CD4-positive, alpha-beta T cell treated with Interleukin-4 for 1 hour (primary cell): ENCODE data around the gene CCNI.
"Not testable (repeated sequence)": the region's sequence is repeated elsewhere in the genome, so short reads cannot be mapped to it uniquely, and the experiment has no call there.

ENCODE experiments used
- DNase-seq, 2 donors: peaks; one replicate each; pipeline ENCODE4 v3.0.0-alpha.2; 2020 to 2022

Gene CCNI, protein sequence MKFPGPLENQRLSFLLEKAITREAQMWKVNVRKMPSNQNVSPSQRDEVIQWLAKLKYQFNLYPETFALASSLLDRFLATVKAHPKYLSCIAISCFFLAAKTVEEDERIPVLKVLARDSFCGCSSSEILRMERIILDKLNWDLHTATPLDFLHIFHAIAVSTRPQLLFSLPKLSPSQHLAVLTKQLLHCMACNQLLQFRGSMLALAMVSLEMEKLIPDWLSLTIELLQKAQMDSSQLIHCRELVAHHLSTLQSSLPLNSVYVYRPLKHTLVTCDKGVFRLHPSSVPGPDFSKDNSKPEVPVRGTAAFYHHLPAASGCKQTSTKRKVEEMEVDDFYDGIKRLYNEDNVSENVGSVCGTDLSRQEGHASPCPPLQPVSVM

DNA sequence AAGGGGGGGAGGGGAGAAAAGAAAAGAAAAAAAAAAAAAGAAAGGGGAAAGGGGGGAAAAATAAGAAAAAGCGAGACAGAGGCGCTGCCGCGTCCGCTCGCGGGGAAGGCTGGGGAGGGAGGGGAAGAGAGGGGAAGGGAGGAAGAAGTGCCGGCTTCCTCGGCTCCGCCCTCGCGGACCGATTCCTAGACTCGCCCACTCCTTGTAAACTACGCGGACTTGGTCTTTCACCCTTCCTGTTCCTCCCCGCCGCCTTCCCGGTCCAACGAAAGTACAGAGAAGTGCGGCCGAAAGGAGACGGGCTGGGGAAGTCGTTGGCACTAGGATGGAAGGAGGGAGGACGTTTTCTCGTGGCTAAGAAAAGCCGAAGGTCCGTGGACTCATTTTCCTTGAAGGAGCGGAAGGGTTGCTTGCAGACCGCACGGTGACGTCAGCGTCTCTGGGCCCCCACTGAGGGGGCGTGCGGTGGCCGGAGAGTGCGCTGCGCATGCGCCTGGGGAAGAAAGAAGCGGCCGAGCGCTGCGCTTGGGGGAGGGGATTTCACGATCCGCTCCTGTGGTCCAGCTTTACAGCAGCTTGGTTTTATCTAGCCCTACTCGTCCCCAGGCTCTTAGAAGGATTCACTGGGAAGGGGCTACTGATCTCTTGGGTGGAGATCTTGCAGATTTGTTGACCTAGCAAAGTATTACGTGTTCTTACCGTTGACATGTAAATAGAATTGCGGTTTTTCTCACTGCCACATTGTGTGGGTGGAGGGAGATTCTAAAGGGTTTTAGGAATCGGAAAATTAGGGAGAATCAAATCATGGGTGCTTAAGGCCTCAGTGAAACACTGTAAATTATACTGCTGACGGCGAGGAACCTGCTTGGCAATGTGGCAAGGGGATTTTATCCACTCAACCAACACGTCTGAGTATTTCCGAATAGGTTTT lies at the start of gene CCNI:
Gene CCNI, minus strand, starts transcription at position 121 of the 931 bp plus-strand sequence. CDS start 9,627 bp downstream, outside the sequence.
- DNase-seq: peak; percentile 94 to 96

DNA sequence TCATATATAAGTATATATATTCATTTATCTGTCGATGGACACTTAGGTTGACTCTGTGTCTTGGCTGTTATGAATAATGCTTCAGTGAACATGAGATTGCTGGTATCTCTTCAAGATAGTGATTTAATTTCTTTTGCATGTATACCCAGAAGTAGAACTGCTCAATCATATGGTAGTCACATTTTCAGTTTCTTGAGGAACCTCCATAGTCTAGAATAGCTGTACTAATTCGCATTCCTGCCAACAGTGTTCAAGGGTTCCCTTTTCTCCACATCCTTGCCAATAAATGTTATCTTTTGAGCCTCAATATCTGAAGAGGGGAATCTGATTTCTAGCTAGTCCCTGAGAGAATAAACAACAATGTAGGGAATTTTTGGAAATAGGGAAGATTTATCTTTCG lies 48.8 kb upstream of the CCNI start:
- DNase-seq: no peak

DNA sequence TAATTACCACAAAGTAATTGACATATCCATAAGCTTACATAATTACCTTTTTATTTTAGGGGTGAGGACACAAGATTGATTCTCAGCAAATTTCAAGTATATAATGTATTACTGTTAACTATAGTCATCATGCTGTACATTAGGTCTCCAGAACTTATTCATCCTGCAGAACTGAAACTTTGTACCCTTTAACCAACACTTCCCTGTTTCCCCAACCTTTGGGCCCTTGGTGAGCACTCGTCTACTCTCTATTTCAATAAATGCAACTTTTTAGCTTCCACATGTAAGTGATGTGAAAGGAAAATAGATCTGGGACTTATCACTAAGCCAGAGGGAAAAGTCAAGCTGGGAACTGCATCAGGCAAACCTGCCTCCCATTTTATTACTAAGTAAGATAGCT lies 47.6 kb upstream of the CCNI start:
- DNase-seq: no peak

DNA sequence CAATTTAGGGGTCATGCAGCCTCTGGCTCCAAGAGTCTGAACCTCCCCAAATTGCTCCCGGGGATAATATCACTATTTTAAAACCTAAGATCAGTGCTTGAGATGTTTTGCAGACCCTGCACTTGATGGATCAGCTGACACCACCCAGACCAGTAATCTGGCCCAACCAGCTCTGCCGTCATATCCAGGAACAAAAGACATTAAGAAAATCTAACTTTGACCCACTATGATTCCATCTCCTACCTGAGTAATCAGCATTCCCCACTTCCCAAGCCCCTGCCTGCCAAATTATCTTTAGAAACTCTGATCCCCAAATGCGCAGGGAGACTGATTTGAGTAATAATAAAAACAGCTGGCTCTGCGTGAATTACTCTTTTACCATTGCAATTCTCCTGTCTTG lies 46.9 kb upstream of the CCNI start:
- DNase-seq: no peak

DNA sequence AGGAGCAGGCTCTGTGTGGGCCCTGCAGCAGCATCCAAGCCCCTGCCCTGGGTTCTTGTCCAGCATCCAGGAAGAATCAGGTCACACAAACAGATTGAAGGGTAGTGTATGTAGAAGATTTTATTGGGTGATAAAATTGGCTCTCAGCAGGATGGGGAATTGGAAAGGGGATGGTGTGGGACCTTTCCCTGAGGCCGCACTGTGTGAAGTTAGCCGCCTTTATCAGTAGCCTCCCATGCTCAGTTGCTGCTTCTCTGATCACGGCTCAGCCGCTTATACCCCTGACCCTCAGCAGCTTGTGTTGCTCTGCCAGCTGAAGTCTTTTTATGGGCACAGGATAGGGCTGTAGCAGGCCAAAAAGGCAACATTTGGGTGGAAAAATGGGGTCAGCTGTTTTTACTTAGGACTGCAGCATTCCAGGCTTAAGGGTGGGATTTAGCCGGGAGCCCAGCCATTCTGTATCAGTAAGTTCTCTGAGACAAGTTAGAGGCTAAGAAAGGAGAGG lies 46.0 kb upstream of the CCNI start:
- DNase-seq: no peak

DNA sequence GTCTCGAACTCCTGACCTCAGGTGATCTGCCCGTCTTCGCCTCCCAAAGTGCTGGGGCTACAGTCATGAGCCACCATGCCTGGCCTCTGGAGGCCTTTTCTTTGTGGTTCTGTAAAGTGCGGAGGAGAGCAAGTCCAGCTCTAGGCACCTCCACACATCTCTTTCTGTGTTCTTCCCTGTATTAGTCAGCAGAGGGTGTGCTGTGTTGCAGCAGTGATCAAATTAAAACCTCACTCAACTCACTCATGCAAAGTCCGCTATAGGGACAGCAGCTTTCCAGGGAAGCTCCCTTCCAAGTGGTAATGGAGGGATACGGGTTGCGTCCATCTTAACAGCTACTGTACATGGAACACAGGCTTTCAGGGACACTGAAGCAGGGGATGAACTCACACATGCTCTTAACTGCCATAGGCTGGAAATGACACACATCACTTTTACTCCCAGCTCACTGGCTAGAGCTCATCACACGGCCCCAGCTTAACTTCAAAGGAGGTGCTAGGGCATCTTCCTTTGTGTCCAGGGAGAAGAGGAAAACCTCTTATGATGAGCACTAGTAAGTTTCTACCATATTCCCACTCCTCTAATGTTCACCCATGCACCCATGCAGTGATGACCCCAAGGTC lies 45.2 kb upstream of the CCNI start:
- no peak for DNase-seq

DNA sequence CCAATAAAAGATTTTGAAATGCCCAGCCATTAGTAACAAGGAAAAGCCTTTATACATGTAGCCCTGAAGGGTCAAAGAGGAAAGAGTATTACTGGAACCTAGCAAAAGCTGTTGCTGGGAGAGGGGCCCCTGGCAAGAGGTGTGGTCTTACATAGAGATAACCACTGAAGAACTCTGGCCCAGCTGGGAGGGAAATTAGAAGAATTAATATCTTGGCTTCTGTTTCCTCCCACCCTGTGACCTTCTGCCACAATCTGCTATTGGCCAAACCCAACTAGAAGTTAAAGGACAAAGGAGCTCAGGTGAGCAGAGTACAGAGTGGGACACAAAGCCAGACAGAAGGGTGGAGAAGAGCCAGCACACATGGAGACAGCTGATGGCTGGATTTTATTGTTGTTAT lies 41.9 kb upstream of the CCNI start:
- no peak for DNase-seq

DNA sequence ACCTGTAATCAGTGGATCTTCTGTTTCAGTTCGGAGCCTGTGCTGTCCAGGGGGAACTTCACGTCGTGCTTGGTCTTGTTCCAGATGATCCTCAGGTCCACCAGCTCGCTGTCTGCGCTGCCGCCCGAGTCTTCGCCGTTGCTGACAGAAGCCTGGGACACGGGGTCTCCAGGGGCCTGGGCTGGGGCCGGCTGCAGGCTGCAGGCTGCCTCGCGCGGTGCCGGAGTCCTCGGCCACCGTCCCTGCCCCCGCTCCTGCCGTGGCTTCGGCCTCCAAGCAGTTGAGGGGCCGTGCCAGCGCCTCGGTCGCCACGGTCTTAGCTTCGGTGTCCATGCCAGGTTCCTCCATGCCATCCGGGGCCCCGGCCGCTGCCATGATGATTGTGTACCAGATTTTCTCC lies 37.3 kb upstream of the CCNI start:
- no peak for DNase-seq

DNA sequence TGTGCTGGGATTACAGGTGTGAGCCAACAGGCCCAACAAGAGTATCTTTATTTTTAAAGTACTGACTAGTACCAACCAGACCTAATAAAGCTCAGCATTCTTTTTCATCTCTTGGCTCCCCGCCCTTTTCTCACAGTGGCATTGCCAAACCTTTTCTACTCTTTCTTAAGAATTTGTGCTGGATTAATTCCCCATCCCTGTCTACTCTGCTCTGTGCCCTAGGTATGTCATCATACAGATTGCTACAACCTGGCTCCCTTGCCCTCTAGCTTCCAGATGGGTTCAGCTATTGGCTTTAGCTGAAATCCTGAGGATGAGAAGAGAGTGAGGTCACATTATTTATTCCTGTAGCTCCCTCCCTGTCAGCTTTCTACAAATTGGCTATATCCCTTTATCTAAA lies 34.9 kb upstream of the CCNI start:
- DNase-seq: no peak

DNA sequence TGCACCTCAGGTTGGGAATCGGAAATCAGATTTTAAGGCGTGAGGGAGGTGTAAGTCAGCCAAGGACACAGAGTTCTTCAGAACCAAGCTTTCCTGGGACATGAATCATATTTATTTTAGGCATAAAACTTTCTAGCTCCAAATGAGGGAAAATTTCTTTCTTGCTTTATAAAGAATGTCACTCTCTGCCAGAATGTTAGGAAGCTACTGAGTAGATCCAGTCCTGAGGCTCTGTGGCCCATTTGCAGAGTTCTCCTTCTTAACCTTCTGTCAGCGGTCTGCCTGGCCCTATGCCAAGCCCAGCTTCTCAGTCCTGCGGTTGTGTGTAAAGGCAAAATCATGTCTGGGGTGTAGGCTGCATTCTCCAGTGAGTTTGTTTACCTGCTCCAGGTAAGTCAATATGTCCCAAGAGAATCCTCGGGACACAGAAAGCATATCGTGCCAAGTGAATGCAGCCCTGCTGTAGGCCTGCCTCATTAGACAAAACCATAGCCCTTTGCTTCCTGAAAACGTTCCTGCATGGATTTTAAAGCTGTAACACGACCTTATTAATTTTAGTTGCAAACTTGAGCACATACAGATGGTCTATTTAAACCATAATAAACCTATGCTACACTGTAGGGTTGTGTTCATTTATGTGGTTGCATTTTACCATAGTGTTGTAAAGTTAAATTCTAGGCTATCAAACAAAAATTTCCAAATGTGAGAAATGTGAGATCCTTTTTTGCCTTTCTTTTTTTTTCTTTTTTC lies 29.2 kb upstream of the CCNI start:
- no peak for DNase-seq

DNA sequence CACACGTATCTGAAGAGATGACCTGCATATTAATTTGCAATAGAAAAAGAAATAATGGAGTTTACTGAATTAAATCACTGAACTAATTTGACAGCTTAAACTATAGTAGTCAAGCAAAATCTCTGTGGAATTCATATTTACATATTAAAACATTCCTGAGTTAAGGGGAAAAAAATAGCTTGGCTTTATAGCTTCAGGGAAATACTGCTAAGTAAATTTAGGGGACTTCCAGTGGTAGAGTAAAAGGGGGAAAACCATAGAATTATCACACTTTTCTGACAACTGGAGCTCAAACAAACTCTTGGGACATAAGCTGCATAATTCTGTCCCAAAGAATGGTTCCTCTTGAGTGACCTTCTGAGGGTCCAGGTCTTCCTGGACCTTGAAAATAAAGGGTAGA lies 28.6 kb upstream of the CCNI start:
- DNase-seq: no peak

DNA sequence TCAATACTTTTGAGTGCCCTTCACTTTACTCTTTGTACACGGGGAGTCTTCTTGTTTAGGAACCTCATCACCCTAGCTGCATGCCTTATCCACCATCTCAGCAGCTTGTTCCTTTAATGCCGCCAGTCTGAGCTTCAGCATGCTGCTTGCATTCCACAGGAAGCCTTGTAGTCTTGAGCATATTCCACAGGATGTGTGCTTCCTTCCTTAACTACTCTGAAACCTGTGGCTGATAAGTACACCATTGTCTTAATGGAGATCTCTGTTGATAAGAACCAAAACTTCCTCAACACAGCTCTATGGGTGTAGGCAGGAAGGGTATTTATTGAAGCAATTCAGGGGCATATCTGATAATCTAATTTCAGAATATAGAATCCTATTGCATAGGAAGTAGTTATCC lies 24.4 kb upstream of the CCNI start:
- no peak for DNase-seq

DNA sequence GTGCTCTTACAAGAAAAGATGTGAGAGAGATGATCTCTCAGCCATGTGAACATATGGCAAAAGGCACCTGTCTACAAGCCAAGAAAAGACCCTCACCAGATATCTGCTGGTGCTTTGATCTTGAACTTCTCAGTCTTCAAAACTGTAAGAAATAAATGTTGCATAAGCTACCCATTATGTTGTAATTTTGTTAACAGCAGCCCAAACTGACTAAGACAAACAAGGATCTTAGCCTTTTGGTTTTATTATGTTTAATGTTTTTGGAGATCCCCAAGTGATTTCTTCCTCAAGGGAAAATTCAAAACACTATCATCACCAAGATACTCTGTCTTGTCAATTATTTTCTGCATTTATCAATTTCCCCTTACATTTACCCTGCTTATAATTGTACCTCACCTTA lies 21.8 kb upstream of the CCNI start:
- DNase-seq: no peak

DNA sequence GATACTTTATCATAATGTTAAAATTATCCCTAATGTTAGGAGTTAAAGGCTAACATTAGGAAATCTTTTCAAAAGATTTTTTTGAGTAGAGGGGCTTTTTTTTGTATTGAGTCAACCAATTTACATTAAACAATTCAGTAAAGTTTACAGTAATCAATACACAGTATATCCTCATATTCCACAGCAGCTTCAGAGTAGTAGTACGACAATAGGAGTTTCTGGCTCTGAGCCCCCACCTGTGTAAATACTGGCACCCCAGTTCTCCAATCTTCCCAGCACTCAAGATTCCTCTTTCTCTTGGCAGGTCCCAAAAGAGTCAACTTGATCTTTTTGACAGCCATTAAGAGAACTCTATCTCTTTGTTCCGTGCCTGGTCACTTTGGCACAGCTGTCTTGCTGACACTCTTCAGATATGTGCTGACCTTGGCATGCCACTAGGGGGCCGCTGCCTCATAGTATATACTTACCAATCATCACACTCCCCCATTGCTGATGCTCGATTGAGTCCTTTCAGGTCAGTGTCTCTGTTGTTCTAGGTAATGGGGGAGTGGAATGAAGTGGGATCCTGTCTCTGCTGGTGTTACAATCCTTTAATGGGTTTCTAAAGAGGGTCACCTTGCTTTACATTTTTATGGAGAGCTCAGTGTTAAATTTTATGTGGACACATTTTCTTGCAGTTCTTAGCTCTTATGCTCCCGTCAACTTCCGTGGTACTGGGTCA lies 19.5 kb upstream of the CCNI start:
- peak; percentile 78 to 80 for DNase-seq

DNA sequence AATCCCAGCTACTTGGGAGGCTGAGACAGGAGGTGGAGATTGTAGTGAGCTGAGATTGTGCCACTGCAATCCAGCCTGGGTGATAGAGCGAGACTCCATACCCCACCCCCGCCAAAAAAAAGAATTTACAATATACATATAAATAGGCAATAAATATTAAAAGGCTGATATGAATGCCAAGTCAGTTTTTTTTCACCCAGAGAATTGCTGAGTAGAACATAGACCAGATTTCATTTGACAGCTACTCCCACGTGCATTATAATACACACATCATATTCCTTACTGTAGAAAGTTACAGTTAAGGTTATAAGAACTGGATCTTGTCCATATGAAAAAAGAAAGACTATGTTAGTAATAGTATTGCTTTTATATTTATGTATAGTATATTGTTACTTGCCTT lies 18.7 kb upstream of the CCNI start:
- DNase-seq: no peak

DNA sequence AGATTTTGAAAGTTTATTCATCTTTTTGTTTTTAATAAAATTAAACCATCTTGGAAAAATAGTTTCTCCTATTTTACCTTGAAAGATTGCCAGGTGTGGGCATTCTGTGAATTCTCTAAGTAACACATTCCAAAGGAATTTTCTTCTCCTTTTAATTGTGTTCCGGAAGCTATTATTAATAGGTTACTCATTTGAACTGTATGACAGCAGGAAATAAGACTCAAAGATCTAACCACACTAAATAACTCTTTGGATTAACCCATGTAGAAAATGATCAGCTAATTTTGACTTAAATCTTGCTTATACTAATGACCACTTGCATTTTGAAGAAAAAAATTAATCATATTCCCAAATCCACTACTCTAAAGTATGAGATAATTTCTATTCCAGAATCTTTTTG lies 17.6 kb upstream of the CCNI start:
- DNase-seq: no peak

DNA sequence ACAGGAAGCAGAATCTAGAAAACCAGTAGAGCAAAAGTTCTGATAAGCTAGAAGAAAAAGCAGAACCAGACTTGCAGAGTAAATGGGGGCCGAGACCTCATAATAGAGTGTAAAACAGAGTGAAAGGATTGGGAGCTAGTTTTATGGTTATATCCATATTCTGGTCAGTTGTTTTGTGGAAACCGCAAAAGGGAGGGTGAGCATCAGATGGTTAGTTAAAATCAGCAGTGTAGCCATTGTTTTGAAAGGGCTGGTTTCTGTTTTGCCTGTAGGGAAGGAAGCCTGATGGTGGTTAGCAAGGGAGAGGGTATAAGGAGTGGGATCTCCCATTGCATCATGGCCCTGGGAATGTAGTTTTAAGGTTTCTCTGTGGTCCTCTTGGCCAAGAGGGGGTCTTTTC lies 17.2 kb upstream of the CCNI start:
- no peak for DNase-seq

DNA sequence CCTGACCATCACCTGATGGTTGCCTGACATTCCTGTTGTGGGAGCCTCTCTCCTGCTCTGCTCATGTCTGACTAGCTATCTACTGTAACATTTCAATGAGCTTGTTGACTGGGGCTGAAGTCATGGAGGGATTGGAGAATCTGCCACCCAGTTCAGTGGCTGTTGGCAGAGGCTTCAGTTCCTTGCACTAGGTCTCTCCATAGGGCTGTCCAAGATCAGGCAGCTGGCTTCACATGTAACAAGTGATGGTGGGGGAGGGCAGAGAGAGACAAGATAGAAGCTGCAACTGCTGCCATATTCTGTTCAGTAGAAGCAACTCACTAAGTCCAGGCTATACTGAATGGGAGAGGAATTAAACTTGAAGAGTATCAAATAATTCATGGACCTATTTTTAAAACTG lies 14.1 kb upstream of the CCNI start:
- DNase-seq: no peak

DNA sequence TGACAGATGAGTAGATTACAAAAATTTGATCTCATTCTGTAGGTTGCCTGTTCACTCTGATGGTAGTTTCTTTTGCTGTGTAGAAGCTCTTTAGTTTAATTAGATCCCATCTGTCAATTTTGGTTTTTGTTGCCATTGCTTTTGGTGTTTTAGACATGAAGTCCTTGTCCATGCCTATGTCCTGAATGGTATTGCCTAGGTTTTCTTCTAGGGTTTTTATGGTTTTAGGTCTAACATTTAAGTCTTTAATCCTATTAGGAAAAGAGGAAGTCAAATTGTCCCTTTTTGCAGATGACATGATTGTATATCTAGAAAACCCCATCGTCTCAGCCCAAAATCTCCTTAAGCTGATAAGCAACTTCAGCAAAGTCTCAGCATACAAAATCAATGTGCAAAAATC lies 11.2 kb upstream of the CCNI start:
- not testable (repeated sequence) for DNase-seq

DNA sequence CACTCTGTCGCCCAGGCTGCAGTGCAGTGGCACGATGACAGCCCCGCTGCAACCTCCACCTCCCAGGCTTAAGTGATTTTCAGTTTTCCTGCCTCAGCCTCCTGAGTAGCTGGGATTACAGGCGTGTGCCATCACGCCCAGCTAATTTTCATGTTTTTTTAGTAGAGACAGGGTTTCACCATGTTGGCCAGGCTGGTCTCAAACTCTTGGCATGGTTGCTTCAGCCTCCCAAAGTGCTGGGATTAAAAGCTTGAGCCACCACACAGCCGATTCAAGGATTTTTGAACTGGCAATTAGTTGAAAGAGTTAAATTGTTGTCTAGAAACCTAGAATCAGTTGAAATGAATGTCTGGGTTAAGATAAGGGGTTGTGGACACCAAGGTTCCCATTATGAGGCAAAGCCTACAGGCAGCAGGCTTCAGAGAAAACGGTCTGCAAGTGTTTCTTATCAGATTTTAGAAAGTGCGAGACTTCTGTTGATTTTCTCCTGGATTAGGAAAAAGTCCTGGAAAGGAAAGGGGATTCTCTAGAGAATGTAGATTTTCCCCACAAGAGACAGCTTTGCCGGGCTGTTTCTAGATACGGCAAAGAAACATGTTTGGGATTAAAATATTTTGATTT lies 8.3 kb upstream of the CCNI start:
- DNase-seq: no peak

DNA sequence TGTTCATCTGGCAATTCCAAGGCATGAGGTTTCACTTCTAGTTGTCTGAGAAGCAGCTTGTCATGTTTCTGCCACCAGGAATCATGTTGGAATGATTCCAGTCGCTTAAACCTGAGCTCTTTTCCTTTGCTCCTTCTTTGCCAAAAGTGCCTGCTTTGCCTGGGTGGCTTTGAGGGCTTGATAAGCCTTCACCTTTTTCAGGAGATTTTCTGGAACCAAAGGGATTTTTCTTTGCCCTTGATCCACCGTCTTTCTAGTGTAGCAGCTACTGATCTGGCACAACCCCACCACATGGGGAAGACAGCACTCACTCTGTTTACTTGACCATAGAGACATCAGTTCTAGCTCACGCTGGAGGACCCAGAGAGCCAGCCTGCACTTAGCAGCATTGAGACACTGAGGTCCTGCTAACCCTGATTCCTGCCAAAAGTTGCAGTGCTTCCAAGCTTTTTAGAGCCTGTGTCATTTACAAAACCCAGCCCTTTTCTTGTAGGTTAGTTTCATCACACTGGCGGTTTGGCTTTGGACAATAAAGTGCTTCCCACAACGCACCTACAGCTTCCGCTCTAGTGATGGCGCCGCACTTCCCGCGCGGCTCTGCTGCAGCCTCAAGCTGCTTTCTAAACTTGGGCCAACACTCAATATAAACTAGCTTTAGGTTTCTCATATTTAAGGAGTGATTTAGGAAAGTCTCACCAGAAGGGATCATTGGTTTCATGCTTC lies 7.3 kb upstream of the CCNI start:
- no peak for DNase-seq
